ENCODE results near the gene TENT4A. TPM values are rescaled to one million over a fixed set of nuclear protein-coding genes. Genes with fewer than 3 reads are reported as not detected.

Gene TENT4A
- total RNA-seq, 2 donors from 2014 or later, result 54.7 to 59.4 TPM

GRCh38 chr5:6733411-6734242 is 20.4 kb downstream of the TENT4A start:
- ATAC-seq, result no peak
- H3K9me3 ChIP-seq (ENCODE audit: control insufficient read depth, low read length, poor library complexity, severe bottlenecking), result no peaks in the 10 kb centered on the region
- H3K36me3 Mint-ChIP-seq (ENCODE audit: low read depth), result peaks cover 6% of the 10 kb centered on the region
- no peak for DNase-seq
- H3K27me3 Mint-ChIP-seq, result no peaks in the 10 kb centered on the region
- H3K27ac Mint-ChIP-seq, result peak overlapping the region; percentile 86
- H3K4me3 Mint-ChIP-seq, result no peak overlapping the region
- H3K4me1 Mint-ChIP-seq, result peaks cover 56% of the 10 kb centered on the region

GRCh38 chr5:6734243-6734700 is 21.0 kb downstream of the TENT4A start:
- Mint-ChIP-seq H3K36me3 (ENCODE audit: low read depth) (peaks cover 6% of the 10 kb centered on the region), H3K4me1 (peaks cover 53% of the 10 kb centered on the region), H3K4me3 (no peak overlapping the region), H3K27ac (no peak overlapping the region), H3K27me3 (no peaks in the 10 kb centered on the region)
- H3K9me3 ChIP-seq (ENCODE audit: control insufficient read depth, low read length, poor library complexity, severe bottlenecking), result no peaks in the 10 kb centered on the region
- no peak for ATAC-seq
- no peak for DNase-seq

GRCh38 chr5:6734781-6735180 is 21.5 kb downstream of the TENT4A start:
- Mint-ChIP-seq H3K36me3 (ENCODE audit: low read depth) (peaks cover 6% of the 10 kb centered on the region), H3K27ac (peak overlapping the region; percentile 32), H3K27me3 (no peaks in the 10 kb centered on the region), H3K4me1 (peaks cover 48% of the 10 kb centered on the region), H3K4me3 (no peak overlapping the region)
- H3K9me3 ChIP-seq (ENCODE audit: control insufficient read depth, low read length, poor library complexity, severe bottlenecking), result no peaks in the 10 kb centered on the region
- no peak for DNase-seq
- ATAC-seq, result peak; percentile 60

DNA sequence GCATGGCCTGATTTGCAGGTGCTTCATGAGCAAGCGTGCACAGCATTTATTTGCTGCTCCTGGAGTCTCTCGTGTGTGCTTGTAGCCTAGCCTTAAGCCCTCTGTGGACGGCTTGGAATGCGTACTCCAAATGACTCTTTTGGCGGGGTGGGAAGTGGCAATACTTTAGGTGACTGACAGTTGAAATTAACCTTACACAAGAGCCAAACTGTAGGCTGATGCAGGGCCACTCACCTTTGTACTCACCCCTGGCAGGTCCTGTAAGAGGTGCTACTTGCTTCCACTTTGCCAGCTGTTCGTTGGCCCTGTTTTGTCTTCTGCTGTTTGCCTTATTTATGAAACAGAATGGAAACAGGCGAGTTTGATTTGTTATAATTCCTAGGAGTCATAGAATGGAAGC is 22.9 kb downstream of the TENT4A start:
- Mint-ChIP-seq H3K27me3 (no peaks in the 10 kb centered on the region), H3K27ac (peak overlapping the region; percentile 51), H3K4me1 (peaks cover 38% of the 10 kb centered on the region), H3K36me3 (ENCODE audit: low read depth) (peaks cover 9% of the 10 kb centered on the region), H3K4me3 (no peak overlapping the region)
- H3K9me3 ChIP-seq (ENCODE audit: control insufficient read depth, low read length, poor library complexity, severe bottlenecking), result no peaks in the 10 kb centered on the region
- ATAC-seq, result no peak
- DNase-seq, result no peak

DNA sequence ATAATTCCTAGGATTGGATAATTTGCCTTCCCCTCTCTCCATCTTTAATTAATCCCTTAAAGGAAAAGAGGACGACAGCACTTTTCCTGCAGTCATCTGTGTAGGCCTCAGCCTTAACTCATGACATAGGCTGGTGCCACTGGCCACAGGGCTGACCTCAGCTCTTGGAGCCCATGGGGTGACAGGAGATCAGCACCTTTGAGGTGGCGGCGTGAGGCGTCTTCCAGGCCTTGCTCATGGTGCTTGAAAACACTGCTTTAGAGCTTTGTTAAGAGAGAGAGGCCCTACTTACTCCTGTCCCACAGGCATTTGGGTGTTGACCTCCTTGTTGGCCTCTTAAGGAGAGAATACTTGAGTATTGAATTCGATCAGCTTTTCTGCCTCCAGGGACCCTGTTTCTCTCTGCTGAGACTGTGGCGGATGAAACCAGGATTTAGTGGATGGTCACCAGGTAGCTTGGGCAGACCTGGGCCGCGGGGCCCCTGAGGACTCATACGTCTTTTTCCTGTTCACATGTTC is 23.4 kb downstream of the TENT4A start:
- H3K9me3 ChIP-seq (ENCODE audit: control insufficient read depth, low read length, poor library complexity, severe bottlenecking), result no peaks in the 10 kb centered on the region
- DNase-seq (no peak), ATAC-seq (no peak)
- H3K4me3 Mint-ChIP-seq, result no peak overlapping the region
- peaks cover 9% of the 10 kb centered on the region for H3K36me3 Mint-ChIP-seq (ENCODE audit: low read depth)
- peak overlapping the region; percentile 51 for H3K27ac Mint-ChIP-seq
- H3K4me1 Mint-ChIP-seq, result peaks cover 37% of the 10 kb centered on the region
- H3K27me3 Mint-ChIP-seq, result no peaks in the 10 kb centered on the region

- H3K36me3 Mint-ChIP-seq (ENCODE audit: low read depth), result peaks cover 9% of the 10 kb centered on the region
- H3K4me3 Mint-ChIP-seq, result peak overlapping the region; percentile 41
- H3K27me3 Mint-ChIP-seq, result no peaks in the 10 kb centered on the region
- no peaks in the 10 kb centered on the region for H3K9me3 ChIP-seq (ENCODE audit: control insufficient read depth, low read length, poor library complexity, severe bottlenecking)
- peaks cover 34% of the 10 kb centered on the region for H3K4me1 Mint-ChIP-seq
- DNase-seq (no peak), ATAC-seq (no peak)
- peak overlapping the region; percentile 51 for H3K27ac Mint-ChIP-seq
These were observed 24.1 kb downstream of the TENT4A start for GRCh38 chr5:6737043-6737941.

DNA sequence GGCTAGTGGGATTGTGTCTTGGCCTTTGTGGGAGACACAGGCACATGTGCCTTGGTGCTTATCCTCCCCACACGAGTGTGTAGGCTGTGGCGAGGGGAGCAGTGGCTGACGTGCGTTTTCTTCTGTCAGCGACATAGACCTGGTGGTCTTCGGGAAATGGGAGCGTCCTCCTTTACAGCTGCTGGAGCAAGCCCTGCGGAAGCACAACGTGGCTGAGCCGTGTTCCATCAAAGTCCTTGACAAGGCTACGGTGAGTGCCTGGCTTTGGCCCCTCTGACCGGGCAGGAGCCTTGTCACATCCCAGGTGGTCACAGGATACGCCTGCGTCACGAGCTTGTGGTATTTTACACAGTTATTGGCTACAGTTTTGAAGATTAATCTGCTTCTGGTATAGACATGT is 26.4 kb downstream of the TENT4A start:
- no peak for ATAC-seq
- DNase-seq, result no peak
- no peaks in the 10 kb centered on the region for H3K9me3 ChIP-seq (ENCODE audit: control insufficient read depth, low read length, poor library complexity, severe bottlenecking)
- H3K36me3 Mint-ChIP-seq (ENCODE audit: low read depth), result peaks cover 10% of the 10 kb centered on the region
- no peak overlapping the region for H3K4me3 Mint-ChIP-seq
- no peaks in the 10 kb centered on the region for H3K27me3 Mint-ChIP-seq
- H3K4me1 Mint-ChIP-seq, result peaks cover 23% of the 10 kb centered on the region
- H3K27ac Mint-ChIP-seq, result no peak overlapping the region

DNA sequence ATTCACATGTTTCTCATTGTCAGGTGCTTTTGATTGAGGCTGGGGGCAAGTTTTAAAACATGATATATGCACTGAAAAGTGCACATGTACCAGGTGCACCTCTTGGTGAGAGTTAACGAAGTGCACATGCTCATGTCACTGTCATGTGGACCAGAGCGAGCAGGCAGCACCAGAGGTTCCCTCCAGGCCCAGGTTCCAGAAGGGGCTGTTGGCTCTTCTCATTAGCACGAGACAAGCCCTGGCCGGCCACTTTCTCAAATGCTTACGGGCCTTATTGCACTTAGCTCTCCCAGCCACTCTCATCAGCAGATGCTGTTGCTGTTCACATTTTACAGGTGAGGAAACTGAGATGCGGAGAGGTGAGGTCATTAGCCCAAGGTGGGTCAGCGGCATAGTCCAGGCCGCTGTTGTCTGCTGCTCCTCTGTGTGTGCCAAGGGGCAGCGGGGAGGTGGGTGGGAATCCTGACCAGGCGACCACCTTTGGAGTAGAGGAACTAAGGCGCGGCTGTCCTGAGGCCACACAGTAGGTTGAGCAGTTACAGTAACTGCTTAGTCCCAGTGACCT is 27.4 kb downstream of the TENT4A start:
- H3K4me1 Mint-ChIP-seq, result peaks cover 17% of the 10 kb centered on the region
- no peaks in the 10 kb centered on the region for H3K9me3 ChIP-seq (ENCODE audit: control insufficient read depth, low read length, poor library complexity, severe bottlenecking)
- H3K27me3 Mint-ChIP-seq, result no peaks in the 10 kb centered on the region
- no peak overlapping the region for H3K4me3 Mint-ChIP-seq
- peaks cover 10% of the 10 kb centered on the region for H3K36me3 Mint-ChIP-seq (ENCODE audit: low read depth)
- no peak overlapping the region for H3K27ac Mint-ChIP-seq
- ATAC-seq (no peak), DNase-seq (no peak)

- no peak overlapping the region for H3K4me3 Mint-ChIP-seq
- H3K4me1 Mint-ChIP-seq, result peaks cover 15% of the 10 kb centered on the region
- H3K9me3 ChIP-seq (ENCODE audit: control insufficient read depth, low read length, poor library complexity, severe bottlenecking), result no peaks in the 10 kb centered on the region
- H3K27ac Mint-ChIP-seq, result no peak overlapping the region
- DNase-seq, result no peak
- no peaks in the 10 kb centered on the region for H3K27me3 Mint-ChIP-seq
- no peak for ATAC-seq
- peaks cover 9% of the 10 kb centered on the region for H3K36me3 Mint-ChIP-seq (ENCODE audit: low read depth)
These were observed 29.0 kb downstream of the TENT4A start for GRCh38 chr5:6742081-6742758.

DNA sequence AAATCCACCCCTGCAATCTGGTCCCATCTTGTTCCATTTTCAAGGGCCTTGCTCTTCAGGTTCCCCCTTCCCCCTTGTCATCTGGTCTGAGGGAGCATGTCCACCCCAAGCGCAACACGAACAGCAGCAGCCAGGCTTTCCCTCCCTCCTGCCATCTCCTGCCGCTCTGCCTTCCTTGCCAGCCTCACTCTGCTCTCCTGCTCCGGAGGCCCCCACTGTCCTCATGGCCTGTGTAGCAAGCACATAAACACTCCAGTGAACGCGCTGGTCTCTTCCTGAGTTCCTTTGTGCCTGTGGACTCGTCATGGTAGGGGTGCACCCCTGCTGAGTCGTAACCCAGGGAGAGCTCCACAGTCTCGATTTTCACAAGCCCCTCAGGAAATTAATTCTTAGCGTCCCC is 29.9 kb downstream of the TENT4A start:
- DNase-seq (no peak), ATAC-seq (no peak)
- H3K36me3 Mint-ChIP-seq (ENCODE audit: low read depth), result peaks cover 5% of the 10 kb centered on the region
- H3K27ac Mint-ChIP-seq, result no peak overlapping the region
- no peak overlapping the region for H3K4me3 Mint-ChIP-seq
- no peaks in the 10 kb centered on the region for H3K27me3 Mint-ChIP-seq
- peaks cover 17% of the 10 kb centered on the region for H3K4me1 Mint-ChIP-seq
- H3K9me3 ChIP-seq (ENCODE audit: control insufficient read depth, low read length, poor library complexity, severe bottlenecking), result no peaks in the 10 kb centered on the region

- H3K4me3 Mint-ChIP-seq, result no peak overlapping the region
- H3K9me3 ChIP-seq (ENCODE audit: control insufficient read depth, low read length, poor library complexity, severe bottlenecking), result no peaks in the 10 kb centered on the region
- H3K4me1 Mint-ChIP-seq, result peaks cover 16% of the 10 kb centered on the region
- DNase-seq, result no peak
- H3K27ac Mint-ChIP-seq, result no peak overlapping the region
- peaks cover 5% of the 10 kb centered on the region for H3K36me3 Mint-ChIP-seq (ENCODE audit: low read depth)
- ATAC-seq, result peak; percentile 4
- H3K27me3 Mint-ChIP-seq, result no peaks in the 10 kb centered on the region
These were observed 31.8 kb downstream of the TENT4A start for GRCh38 chr5:6744841-6745705.

DNA sequence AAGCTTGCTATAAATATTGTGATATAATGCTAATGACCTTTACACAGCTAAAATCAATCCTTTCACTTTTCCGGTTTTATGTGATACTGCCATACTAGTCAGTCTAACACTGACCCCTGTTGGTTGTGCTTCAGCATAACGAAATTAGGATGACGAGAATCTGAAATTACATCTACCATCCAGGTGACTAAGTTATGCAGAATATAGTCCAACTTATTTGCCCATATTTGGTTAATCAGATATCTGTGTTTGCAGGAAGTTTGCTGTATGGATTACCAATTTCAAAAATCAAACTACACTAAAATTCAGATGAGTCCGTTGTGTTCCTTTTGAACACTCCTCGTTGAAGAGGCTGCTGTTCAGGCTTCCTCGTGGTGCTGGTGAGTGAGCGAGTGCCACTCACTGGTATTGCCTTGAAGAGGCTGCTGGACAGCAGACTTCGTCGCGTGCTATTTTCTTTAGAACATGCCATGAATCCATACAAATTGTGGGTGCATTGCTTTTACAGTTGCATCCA is 32.5 kb downstream of the TENT4A start:
- Mint-ChIP-seq H3K4me3 (no peak overlapping the region), H3K4me1 (peaks cover 16% of the 10 kb centered on the region), H3K36me3 (ENCODE audit: low read depth) (peaks cover 8% of the 10 kb centered on the region), H3K27ac (no peak overlapping the region), H3K27me3 (no peaks in the 10 kb centered on the region)
- H3K9me3 ChIP-seq (ENCODE audit: control insufficient read depth, low read length, poor library complexity, severe bottlenecking), result no peaks in the 10 kb centered on the region
- DNase-seq, result no peak
- ATAC-seq, result peak; percentile 84
